Fibroblast of gingiva (primary cell): Measurements from ENCODE around the gene DOCK9.

Source experiments
- DNase-seq: peaks from one replicate; pipeline ENCODE4 v3.0.0-alpha.2; 2011; ENCODE audit warnings: low read depth

The DOCK9 gene

GRCh38 chr13:98976941-98977340 lies 923 bp downstream of the DOCK9 start:
- DNase-seq, result no peak

DNA sequence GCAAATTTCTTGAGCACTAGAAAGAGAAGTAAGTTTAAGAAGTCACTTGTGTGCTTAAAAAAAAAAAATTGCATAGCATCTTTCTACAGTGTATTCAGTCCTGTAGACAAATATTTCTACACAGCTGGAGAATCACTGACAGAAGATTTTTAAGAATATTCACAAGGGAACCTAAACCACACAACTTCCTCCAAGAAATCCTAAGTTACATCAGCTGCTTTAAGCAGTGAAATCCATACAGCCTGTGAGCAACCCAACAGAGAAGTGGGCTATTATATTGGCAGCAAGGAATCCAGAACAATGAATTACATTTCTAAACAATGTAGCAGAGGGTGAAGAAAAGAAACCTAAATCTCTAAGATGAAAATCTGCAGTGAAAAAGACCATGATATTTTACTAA lies 1.5 kb downstream of the DOCK9 start:
- DNase-seq, result peak; percentile 39

DNA sequence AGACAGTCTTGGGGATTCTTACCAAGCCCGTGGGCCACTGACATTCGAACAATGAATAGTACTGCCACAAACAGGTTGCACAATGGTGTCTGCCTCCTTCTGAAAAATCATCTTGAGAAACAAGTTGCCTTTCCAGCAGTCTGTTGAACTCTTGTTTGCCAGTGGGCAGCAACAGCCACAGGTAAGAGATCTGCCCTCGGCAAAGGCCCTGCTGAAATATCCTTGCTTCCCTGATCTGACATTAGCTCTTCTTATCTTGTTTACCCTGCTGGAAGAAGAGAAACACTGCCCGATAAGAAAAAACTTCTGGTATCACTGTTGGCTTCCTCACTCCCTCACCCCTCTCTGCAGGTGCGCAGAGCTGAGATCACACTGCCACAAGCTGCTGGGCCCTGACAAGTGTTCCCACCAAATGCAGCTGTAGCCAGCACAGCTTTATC lies 2.0 kb downstream of the DOCK9 start:
- no peak for DNase-seq

GRCh38 chr13:98974053-98974452 lies 3.8 kb downstream of the DOCK9 start:
- DNase-seq, result no peak

DNA sequence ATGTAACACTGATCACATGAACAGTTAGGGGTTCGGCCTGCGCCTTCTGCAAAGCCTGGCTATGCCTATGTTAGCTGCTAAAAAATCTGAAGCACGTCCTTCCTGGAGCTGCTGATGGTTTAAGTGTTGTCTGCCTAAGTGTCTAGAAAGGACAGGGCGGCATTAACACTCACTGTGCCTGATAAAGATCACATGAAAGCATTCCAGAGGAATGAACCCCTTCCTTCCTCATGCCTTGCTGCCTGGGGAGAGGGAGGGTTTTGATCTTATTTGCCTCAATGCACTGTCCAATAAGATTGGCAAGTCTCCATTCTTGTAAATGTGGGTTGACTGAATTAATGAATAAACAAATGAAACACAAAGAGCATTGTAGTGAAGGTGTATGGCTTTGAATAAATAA lies 5.2 kb downstream of the DOCK9 start:
- DNase-seq, result no peak

GRCh38 chr13:98972059-98972458 lies 5.8 kb downstream of the DOCK9 start:
- no peak for DNase-seq

- DNase-seq, result no peak
These were observed 7.5 kb downstream of the DOCK9 start for GRCh38 chr13:98970330-98970729.

DNA sequence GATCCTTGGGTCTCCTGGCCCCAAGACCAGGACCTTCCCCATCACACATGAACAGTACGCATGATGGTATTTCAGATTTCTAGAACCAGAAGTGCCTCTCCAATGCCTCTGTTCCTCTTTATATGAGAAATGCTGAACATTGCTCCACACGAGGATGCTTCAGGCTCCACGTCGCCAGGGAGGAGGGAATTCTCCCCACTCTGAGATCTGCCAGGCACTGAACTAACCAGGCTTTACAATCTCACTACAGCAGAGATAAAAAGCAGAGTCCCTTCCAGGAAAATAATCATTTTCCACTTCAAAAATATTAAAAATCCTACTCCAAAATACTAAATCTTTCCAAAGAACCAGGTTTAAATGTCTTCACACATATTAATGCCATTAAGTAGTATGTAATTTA lies 10.4 kb downstream of the DOCK9 start:
- no peak for DNase-seq

DNA sequence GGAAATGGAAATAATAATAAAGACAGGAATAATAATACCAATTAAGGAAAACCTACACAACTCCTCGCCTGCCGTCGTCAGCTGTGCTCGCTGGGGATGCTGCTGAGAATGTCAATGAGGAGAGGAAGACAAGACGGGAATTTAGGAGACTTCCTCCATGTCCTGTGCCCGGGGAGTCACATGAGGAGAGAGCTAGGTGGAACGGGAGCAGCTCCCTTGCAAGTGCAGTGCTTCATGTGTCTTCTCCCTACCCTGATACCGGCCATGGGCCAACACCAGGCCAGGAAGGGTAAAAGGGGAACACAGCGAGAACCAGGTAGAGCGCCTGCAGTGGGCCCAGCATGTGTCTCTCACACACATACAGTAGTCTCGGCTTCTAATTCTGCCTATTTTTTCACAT lies 11.8 kb downstream of the DOCK9 start:
- DNase-seq, result no peak

DNA sequence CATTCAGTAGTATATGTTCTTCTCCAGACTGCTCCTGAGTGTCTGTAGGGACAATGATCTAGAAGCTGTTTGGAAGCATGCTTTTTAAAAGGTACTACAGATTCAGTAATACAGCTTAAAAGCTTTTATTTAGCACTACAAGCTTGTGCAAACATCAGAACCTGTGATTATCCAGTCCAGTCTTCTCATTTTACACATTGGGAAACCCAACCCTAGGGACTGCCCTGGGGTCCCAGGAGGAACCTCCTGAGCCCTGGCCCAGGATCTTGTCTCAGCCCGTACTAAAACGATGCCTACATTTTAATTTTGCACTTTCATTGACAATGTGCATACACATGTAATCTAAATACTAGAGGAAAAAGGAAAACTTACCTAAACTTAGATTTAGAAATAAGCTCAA lies 12.5 kb downstream of the DOCK9 start:
- no peak for DNase-seq

GRCh38 chr13:98963917-98964316 lies 13.9 kb downstream of the DOCK9 start:
- DNase-seq, result no peak

DNA sequence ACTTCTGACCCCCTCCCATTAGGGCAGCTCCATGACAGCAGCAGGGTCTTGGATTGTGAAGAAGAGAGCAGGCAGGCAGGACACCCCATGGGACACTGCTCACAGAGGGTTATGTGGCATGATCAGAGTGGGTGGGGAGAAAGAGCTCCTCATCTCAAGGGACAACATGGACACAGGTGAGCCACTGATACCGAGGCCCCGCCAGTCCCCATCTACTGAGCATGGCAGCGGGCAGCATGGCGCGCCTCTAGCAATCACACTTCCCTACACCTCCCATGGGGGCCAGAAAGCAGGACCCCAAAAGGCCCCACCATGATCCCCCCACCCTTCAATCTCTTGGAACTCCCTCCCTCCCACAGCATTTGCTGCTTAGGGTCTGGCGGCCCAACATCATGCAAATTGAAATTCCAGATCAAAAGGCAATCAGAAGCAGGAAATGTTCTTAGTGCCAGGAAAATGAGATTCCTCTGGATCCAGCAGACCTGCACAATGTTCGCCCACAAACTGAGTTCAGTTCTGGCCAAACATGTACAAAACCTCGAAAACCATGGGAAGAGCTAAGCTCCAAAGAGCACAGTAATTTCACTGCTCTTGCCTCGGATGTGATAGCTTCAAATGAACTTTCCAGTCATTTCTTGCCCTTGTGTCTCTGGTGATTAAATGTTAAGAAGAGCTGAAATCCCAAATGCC lies 14.8 kb downstream of the DOCK9 start:
- no peak for DNase-seq

- DNase-seq, result no peak
These were observed 16.3 kb downstream of the DOCK9 start for GRCh38 chr13:98961503-98962105.

GRCh38 chr13:98960606-98961502 lies 17.0 kb downstream of the DOCK9 start:
- DNase-seq, result no peak

GRCh38 chr13:98959786-98960605 lies 17.9 kb downstream of the DOCK9 start:
- DNase-seq, result no peak

DNA sequence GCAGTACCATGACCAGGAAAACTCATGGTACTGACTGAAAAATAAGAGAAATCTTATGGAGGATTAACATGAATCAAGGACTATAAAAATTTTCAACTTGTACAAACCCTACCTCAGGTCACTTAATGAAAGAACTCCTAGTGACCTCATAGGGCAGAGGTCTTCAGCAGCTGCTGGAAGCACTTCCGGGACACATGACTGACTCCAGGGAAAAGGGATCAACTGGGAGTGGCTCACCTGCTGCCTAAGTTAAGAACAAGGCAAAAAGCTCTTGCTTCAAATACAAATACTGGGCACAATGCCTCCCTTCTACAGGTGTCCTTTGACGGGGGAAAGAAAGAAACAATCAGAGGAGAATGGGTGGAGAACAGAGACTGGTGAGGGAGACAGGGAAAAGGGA lies 18.6 kb downstream of the DOCK9 start:
- DNase-seq, result no peak

DNA sequence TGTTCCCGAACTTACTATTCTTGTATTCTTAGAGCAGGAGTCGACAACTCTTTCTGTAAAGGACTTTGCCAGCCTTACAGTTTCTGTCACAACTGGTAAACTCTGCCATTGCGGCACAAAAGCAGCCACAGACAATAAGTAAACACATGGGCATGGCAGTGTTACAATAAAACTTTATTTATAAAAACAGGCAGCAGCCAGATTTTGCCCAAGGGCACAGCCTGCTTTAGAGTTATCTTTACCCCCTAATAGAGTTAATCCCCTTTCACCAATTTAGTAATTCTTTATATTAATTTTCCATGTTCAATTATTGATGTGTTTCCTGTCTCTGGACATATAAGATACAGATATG lies 19.4 kb downstream of the DOCK9 start:
- no peak for DNase-seq

DNA sequence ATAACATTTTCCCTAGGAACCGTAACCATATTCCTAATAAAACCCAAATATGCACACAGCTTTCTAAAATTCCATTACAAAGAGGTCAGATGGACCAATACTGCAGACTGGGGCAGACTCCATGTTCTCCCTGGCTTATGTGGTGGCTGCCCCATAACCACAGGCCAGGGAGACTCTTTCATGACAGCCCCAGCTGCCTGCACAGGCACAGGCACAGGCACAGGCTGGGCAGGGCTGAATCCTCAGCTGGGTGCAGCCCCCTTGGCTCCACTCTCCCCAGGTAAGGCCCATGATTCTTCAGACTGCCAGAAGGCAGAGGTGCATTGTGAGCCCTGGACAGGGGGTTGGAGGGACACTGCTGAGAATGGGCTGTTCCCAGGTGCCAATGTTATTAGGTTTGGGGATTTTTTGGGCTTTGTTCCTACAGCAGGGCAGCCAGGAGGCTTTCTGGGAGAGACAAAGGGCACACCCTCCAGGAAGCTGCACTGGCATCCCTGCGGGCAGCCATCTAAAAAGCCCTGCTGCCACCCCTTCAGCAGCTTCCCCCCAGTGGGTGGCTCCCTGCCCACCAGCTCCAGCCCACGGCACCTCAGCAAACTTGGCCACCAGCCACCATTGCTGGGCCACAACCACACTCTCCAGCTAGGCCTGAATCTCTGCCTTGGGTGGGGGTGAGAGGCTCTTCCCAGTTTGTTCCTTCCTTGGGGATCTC lies 20.0 kb downstream of the DOCK9 start:
- no peak for DNase-seq

GRCh38 chr13:98955336-98955735 lies 22.5 kb downstream of the DOCK9 start:
- no peak for DNase-seq

GRCh38 chr13:98954313-98954712 lies 23.6 kb downstream of the DOCK9 start:
- DNase-seq, result no peak

- no peak for DNase-seq
These were observed 26.6 kb downstream of the DOCK9 start for GRCh38 chr13:98951266-98951665.

DNA sequence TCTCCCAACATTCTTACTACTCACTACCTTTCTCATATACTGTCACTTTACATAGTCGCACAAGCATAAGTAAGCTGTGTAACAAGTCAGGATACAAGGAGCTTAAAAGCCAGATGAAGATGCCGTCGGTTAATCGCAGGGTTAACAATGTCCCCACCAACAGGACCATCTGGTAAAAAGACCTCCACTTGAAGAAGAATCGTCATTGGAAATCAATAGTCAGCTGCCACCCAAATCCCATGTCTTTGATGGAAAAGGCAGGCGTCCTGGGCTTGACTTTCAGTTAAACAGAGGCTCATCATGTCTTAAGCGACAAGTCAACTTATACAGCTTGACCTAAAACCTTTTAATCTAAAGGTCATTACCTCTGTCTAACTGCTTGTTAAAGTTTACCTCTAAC lies 27.2 kb downstream of the DOCK9 start:
- no peak for DNase-seq
